ENCODE data around the gene CHD5. TPM values are rescaled to one million over a fixed set of nuclear protein-coding genes. Genes with fewer than 3 reads are reported as not detected.
"Not testable (repeated sequence)": the region's sequence is repeated elsewhere in the genome, so short reads cannot be mapped to it uniquely, and the experiment has no call there.

CHD5 gene
- total RNA-seq, 3 donors from 2014 or later, result 0.27 to 0.61 (median 0.34) TPM

- Mint-ChIP-seq H3K36me3 (ENCODE audit: insufficient read depth) (peaks cover 17% of the 10 kb centered on the region), H3K27me3 (ENCODE audit: low read depth) (no peaks in the 10 kb centered on the region), H3K9me3 (no peaks in the 10 kb centered on the region), H3K4me3 (no peak overlapping the region), H3K4me1 (ENCODE audit: low read depth) (no peaks in the 10 kb centered on the region)
- ATAC-seq (no peak), DNase-seq (no peak)
Observed at GRCh38 chr1:6086762-6087376, 93.3 kb downstream of the CHD5 start.

- ATAC-seq (no peak), DNase-seq (no peak)
- H3K36me3 Mint-ChIP-seq (ENCODE audit: insufficient read depth), result peaks cover 16% of the 10 kb centered on the region
- H3K27me3 Mint-ChIP-seq (ENCODE audit: low read depth), result no peaks in the 10 kb centered on the region
- no peaks in the 10 kb centered on the region for H3K9me3 Mint-ChIP-seq
- no peaks in the 10 kb centered on the region for H3K4me1 Mint-ChIP-seq (ENCODE audit: low read depth)
- no peak overlapping the region for H3K4me3 Mint-ChIP-seq
Observed at GRCh38 chr1:6086358-6086757, 93.8 kb downstream of the CHD5 start.

GRCh38 chr1:6085666-6086065 lies 94.5 kb downstream of the CHD5 start:
- H3K4me3 Mint-ChIP-seq, result no peak overlapping the region
- no peaks in the 10 kb centered on the region for H3K9me3 Mint-ChIP-seq
- H3K4me1 Mint-ChIP-seq (ENCODE audit: low read depth), result no peaks in the 10 kb centered on the region
- DNase-seq (no peak), ATAC-seq (no peak)
- H3K36me3 Mint-ChIP-seq (ENCODE audit: insufficient read depth), result peaks cover 15% of the 10 kb centered on the region
- no peaks in the 10 kb centered on the region for H3K27me3 Mint-ChIP-seq (ENCODE audit: low read depth)

GRCh38 chr1:6084781-6085495 lies 95.2 kb downstream of the CHD5 start:
- Mint-ChIP-seq H3K27me3 (ENCODE audit: low read depth) (no peaks in the 10 kb centered on the region), H3K36me3 (ENCODE audit: insufficient read depth) (peaks cover 14% of the 10 kb centered on the region), H3K9me3 (no peaks in the 10 kb centered on the region), H3K4me3 (no peak overlapping the region), H3K4me1 (ENCODE audit: low read depth) (no peaks in the 10 kb centered on the region)
- ATAC-seq (no peak), DNase-seq (no peak)

GRCh38 chr1:6083801-6084446 lies 96.2 kb downstream of the CHD5 start:
- Mint-ChIP-seq H3K4me3 (no peak overlapping the region), H3K9me3 (no peaks in the 10 kb centered on the region), H3K27me3 (ENCODE audit: low read depth) (no peaks in the 10 kb centered on the region), H3K4me1 (ENCODE audit: low read depth) (no peaks in the 10 kb centered on the region), H3K36me3 (ENCODE audit: insufficient read depth) (peaks cover 11% of the 10 kb centered on the region)
- ATAC-seq, result no peak
- DNase-seq, result no peak

GRCh38 chr1:6083385-6083784 lies 96.7 kb downstream of the CHD5 start:
- Mint-ChIP-seq H3K4me3 (no peak overlapping the region), H3K36me3 (ENCODE audit: insufficient read depth) (peaks cover 15% of the 10 kb centered on the region), H3K4me1 (ENCODE audit: low read depth) (no peaks in the 10 kb centered on the region), H3K9me3 (no peaks in the 10 kb centered on the region), H3K27me3 (ENCODE audit: low read depth) (no peaks in the 10 kb centered on the region)
- no peak for ATAC-seq
- DNase-seq, result no peak

- Mint-ChIP-seq H3K27me3 (ENCODE audit: low read depth) (no peaks in the 10 kb centered on the region), H3K9me3 (no peaks in the 10 kb centered on the region), H3K4me3 (no peak overlapping the region), H3K36me3 (ENCODE audit: insufficient read depth) (peaks cover 19% of the 10 kb centered on the region), H3K4me1 (ENCODE audit: low read depth) (no peaks in the 10 kb centered on the region)
- no peak for ATAC-seq
- DNase-seq, result no peak
Observed at GRCh38 chr1:6082430-6082971, 97.6 kb downstream of the CHD5 start.

- no peaks in the 10 kb centered on the region for H3K9me3 Mint-ChIP-seq
- H3K4me3 Mint-ChIP-seq, result no peak overlapping the region
- no peak for DNase-seq
- ATAC-seq, result no peak
- no peaks in the 10 kb centered on the region for H3K4me1 Mint-ChIP-seq (ENCODE audit: low read depth)
- H3K27me3 Mint-ChIP-seq (ENCODE audit: low read depth), result no peaks in the 10 kb centered on the region
- peaks cover 19% of the 10 kb centered on the region for H3K36me3 Mint-ChIP-seq (ENCODE audit: insufficient read depth)
Observed at GRCh38 chr1:6081901-6082300, 98.2 kb downstream of the CHD5 start.

GRCh38 chr1:6080469-6080868 lies 99.7 kb downstream of the CHD5 start:
- Mint-ChIP-seq H3K4me1 (ENCODE audit: low read depth) (no peaks in the 10 kb centered on the region), H3K36me3 (ENCODE audit: insufficient read depth) (peaks cover 25% of the 10 kb centered on the region), H3K9me3 (no peaks in the 10 kb centered on the region), H3K27me3 (ENCODE audit: low read depth) (no peaks in the 10 kb centered on the region), H3K4me3 (no peak overlapping the region)
- ATAC-seq, result no peak
- DNase-seq, result no peak

GRCh38 chr1:6077919-6078318 lies 102.2 kb downstream of the CHD5 start:
- ATAC-seq (no peak), DNase-seq (no peak)
- Mint-ChIP-seq H3K27me3 (ENCODE audit: low read depth) (no peaks in the 10 kb centered on the region), H3K36me3 (ENCODE audit: insufficient read depth) (peaks cover 25% of the 10 kb centered on the region), H3K4me1 (ENCODE audit: low read depth) (no peaks in the 10 kb centered on the region), H3K9me3 (no peaks in the 10 kb centered on the region), H3K4me3 (no peak overlapping the region)

GRCh38 chr1:6077506-6077905 lies 102.6 kb downstream of the CHD5 start:
- ATAC-seq (no peak), DNase-seq (no peak)
- Mint-ChIP-seq H3K4me3 (no peak overlapping the region), H3K4me1 (ENCODE audit: low read depth) (no peaks in the 10 kb centered on the region), H3K36me3 (ENCODE audit: insufficient read depth) (peaks cover 25% of the 10 kb centered on the region), H3K27me3 (ENCODE audit: low read depth) (no peaks in the 10 kb centered on the region), H3K9me3 (no peaks in the 10 kb centered on the region)

GRCh38 chr1:6077061-6077460 lies 103.1 kb downstream of the CHD5 start:
- peaks cover 25% of the 10 kb centered on the region for H3K36me3 Mint-ChIP-seq (ENCODE audit: insufficient read depth)
- H3K27me3 Mint-ChIP-seq (ENCODE audit: low read depth); H3K4me3 Mint-ChIP-seq; H3K9me3 Mint-ChIP-seq; H3K4me1 Mint-ChIP-seq (ENCODE audit: low read depth); DNase-seq; ATAC-seq: not testable (repeated sequence)

GRCh38 chr1:6075748-6076147 lies 104.4 kb downstream of the CHD5 start:
- no peaks in the 10 kb centered on the region for H3K27me3 Mint-ChIP-seq (ENCODE audit: low read depth)
- H3K4me3 Mint-ChIP-seq, result no peak overlapping the region
- H3K4me1 Mint-ChIP-seq (ENCODE audit: low read depth), result no peaks in the 10 kb centered on the region
- peaks cover 22% of the 10 kb centered on the region for H3K36me3 Mint-ChIP-seq (ENCODE audit: insufficient read depth)
- no peaks in the 10 kb centered on the region for H3K9me3 Mint-ChIP-seq
- DNase-seq (no peak), ATAC-seq (no peak)

- Mint-ChIP-seq H3K4me3 (no peak overlapping the region), H3K9me3 (no peaks in the 10 kb centered on the region), H3K27me3 (ENCODE audit: low read depth) (no peaks in the 10 kb centered on the region), H3K4me1 (ENCODE audit: low read depth) (no peaks in the 10 kb centered on the region), H3K36me3 (ENCODE audit: insufficient read depth) (peaks cover 22% of the 10 kb centered on the region)
- DNase-seq (no peak), ATAC-seq (no peak)
Observed at GRCh38 chr1:6074192-6074901, 105.8 kb downstream of the CHD5 start.
